Measurements from ENCODE around the gene CLIC4. TPM values are rescaled to one million over a fixed set of nuclear protein-coding genes. Genes with fewer than 3 reads are reported as not detected.

The CLIC4 gene
- total and polyA plus RNA-seq, 9 of the 15 experiments (the other 6 are each of a cell fraction or from before 2014, with no cell fraction given) = 16.0 to 67.5 (median 38.4) TPM

DNA sequence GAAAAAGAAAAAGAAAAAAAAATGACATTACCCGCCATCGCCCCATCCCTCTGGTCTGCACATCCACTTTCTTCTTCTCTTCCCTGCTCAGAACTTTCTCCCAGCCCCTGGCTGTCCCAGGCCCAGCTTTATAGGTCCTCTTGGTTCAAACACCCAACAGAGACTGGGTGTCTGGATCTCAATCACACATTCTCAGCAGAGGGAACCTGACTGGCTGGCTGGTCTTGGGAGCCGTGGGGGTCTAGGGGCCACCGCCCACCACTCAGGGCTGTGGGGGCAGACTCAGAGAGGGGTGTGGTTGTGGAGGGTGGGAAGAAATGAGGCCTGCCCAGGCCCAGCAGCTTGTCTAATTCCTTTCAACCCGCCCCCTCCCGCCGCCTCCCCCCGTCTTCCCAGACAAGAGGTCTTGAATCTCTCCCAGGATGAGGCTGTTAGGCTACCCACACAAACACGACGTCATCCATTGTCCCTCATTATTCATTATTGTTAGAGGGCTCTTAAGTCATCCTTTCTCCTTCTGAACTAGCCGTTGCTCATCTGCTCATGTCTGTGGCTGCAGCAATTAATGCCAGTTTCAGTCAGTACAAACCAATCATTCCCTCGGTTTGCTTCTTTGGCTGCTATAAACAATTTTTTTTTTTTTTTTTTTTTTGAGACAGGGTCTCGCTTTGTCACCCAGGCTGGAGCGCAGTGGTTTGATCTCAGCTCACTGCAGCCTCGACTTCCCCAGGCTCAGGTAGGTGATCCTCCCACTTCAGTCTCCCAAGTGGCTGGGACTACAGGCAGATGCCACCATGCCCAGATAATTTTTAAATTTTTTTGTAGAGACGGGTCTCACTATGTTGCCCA, 40.6 kb upstream of the CLIC4 start (continued):
- TF ChIP-seq POLR3A (IDR thresholded peaks at IDR 0.05; ENCODE audit: borderline replicate concordance, extremely low read depth, insufficient read depth, insufficient read length) (no peak), ZNF274 (IDR thresholded peaks at IDR 0.05; ENCODE audit: borderline replicate concordance, low read depth, low read length) (no peak), YY1 (IDR thresholded peaks at IDR 0.05; ENCODE audit: borderline replicate concordance in 1 of 3, control insufficient read depth in 1 of 3, extremely low read depth in 1 of 3, insufficient read depth in 3 of 3, insufficient read length in 1 of 3, insufficient replicate concordance in 2 of 3, low read depth in 1 of 3, low read length in 2 of 3) (no peak), TBL1XR1 (IDR thresholded peaks at IDR 0.05; ENCODE audit: low read length in 2 of 2) (no peak), EZH2 (IDR thresholded peaks at IDR 0.05; ENCODE audit: borderline replicate concordance, low read depth, low read length) (no peak), PHF8 (IDR thresholded peaks at IDR 0.05; ENCODE audit: borderline replicate concordance, low read length) (no peak), HMBOX1 (IDR thresholded peaks at IDR 0.05) (no peak), ZNF695 (CRISPR knock-in tag; IDR thresholded peaks at IDR 0.05) (no peak), MAZ (CRISPR knock-in tag; conservative IDR thresholded peaks at IDR 0.05 in 1 of 2, IDR thresholded peaks at IDR 0.05 in 1 of 2) (no peak), NFRKB (IDR thresholded peaks at IDR 0.05; ENCODE audit: low read depth) (no peak), CEBPZ (IDR thresholded peaks at IDR 0.05; ENCODE audit: borderline replicate concordance, low read depth, low read length) (no peak), NEUROD1 (IDR thresholded peaks at IDR 0.05; ENCODE audit: borderline replicate concordance, low read depth, low read length, partially characterized antibody) (no peak), ZBTB2 (IDR thresholded peaks at IDR 0.05) (no peak), SP1 (CRISPR knock-in tag; IDR thresholded peaks at IDR 0.05) (no peak), NR3C1 (CRISPR knock-in tag; IDR thresholded peaks at IDR 0.05) (no peak)
- TF ChIP-seq, protein P1, sequence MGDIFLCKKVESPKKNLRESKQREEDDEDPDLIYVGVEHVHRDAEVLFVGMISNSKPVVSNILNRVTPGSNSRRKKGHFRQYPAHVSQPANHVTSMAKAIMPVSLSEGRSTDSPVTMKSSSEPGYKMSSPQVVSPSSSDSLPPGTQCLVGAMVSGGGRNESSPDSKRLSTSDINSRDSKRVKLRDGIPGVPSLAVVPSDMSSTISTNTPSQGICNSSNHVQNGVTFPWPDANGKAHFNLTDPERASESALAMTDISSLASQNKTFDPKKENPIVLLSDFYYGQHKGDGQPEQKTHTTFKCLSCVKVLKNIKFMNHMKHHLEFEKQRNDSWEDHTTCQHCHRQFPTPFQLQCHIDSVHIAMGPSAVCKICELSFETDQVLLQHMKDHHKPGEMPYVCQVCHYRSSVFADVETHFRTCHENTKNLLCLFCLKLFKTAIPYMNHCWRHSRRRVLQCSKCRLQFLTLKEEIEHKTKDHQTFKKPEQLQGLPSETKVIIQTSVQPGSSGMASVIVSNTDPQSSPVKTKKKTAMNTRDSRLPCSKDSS (IDR thresholded peaks at IDR 0.05; ENCODE audit: low read depth, partially characterized antibody) = no peak
- TF ChIP-seq, protein P2, sequence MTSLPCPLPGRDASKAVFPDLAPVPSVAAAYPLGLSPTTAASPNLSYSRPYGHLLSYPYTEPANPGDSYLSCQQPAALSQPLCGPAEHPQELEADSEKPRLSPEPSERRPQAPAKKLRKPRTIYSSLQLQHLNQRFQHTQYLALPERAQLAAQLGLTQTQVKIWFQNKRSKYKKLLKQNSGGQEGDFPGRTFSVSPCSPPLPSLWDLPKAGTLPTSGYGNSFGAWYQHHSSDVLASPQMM (CRISPR knock-in tag; IDR thresholded peaks at IDR 0.05) = no peak

Measured in K562 (cell line).